IMR-90 (cell line): ENCODE results near the gene SERF1A. TPM values are rescaled to one million over a fixed set of nuclear protein-coding genes. Genes with fewer than 3 reads are reported as not detected.
"Not testable (repeated sequence)": the region's sequence is repeated elsewhere in the genome, so short reads cannot be mapped to it uniquely, and the experiment has no call there.

Experiments used
- ATAC-seq: fragments of 200-7000 bp; cut with Tn5 transposase; 2 replicates; pipeline ENCODE4 v1.9.1; 2020; ENCODE audit warnings: low read depth, mild to moderate bottlenecking, moderate library complexity
- BruUV-seq: library from RNA; stranded (reverse); fragments of 400-500 nt; replicated peaks from 2 replicates; lab custom pipeline; 2021; lab: Mats Ljungman, UMichigan
- CTCF ChIA-PET: fragments of 300-600 bp; formaldehyde crosslinking; extraction: SDS; loops from one replicate; lab custom pipeline; 2021; ENCODE audit warnings: antibody characterized with exemption; lab: Yijun Ruan, JAX
- POLR2A ChIA-PET: fragments of 300-600 bp; sonication (Branson Sonifier 250); formaldehyde crosslinking; loops from one replicate; lab custom pipeline; 2022; ENCODE audit warnings: antibody characterized with exemption; ENCODE audit not compliant: unreplicated experiment; lab: Charles Lee
- DNase-seq: peaks from one replicate; pipeline ENCODE4 v3.0.0; 2013
- H2AFZ ChIP-seq: replicated peaks from 2 replicates; pipeline ENCODE3; 2013; ENCODE audit warnings: low read length, mild to moderate bottlenecking; ENCODE audit not compliant: poor library complexity
- H2AK5ac ChIP-seq: 2 replicates; pipeline ENCODE4 v1.6.1; 2013; ENCODE audit warnings: low read depth, low read length, inconsistent platforms
- H2AK9ac ChIP-seq: replicated peaks from 2 replicates; pipeline ENCODE3; 2013; ENCODE audit warnings: mild to moderate bottlenecking, low read depth, low read length, moderate library complexity; ENCODE audit not compliant: poor library complexity
- H2BK120ac ChIP-seq: 2 replicates; pipeline ENCODE4 v1.6.1; 2013; ENCODE audit warnings: low read depth, low read length, inconsistent platforms
- H2BK15ac ChIP-seq: 3 replicates; pipeline ENCODE4 v1.6.1; 2013; ENCODE audit warnings: low read depth, low read length, inconsistent platforms
- H2BK20ac ChIP-seq: 2 replicates; pipeline ENCODE4 v1.6.1; 2013; ENCODE audit warnings: low read depth, mild to moderate bottlenecking, inconsistent platforms, low read length, moderate library complexity
- H2BK5ac ChIP-seq: 2 replicates; pipeline ENCODE4 v1.6.1; 2013; ENCODE audit warnings: mild to moderate bottlenecking, low read depth, low read length, inconsistent platforms; ENCODE audit not compliant: poor library complexity, severe bottlenecking
- H3K14ac ChIP-seq: replicated peaks from 2 replicates; pipeline ENCODE4 v1.6.1; 2013; ENCODE audit warnings: low read depth, low read length, inconsistent platforms
- H3K18ac ChIP-seq: 2 replicates; pipeline ENCODE4 v1.6.1; 2013; ENCODE audit warnings: low read depth, low read length, control low read depth
- H3K23ac ChIP-seq: 2 replicates; pipeline ENCODE4 v1.6.1; 2013; ENCODE audit warnings: low read depth, low read length, inconsistent platforms
- H3K27ac ChIP-seq: 2 replicates; pipeline ENCODE4 v1.5.1; 2013; ENCODE audit warnings: mild to moderate bottlenecking, control low read depth, low read length; ENCODE audit not compliant: insufficient read depth
- H3K27me3 ChIP-seq: 2 replicates; pipeline ENCODE4 v1.6.1; 2013; ENCODE audit warnings: low read length; ENCODE audit not compliant: control insufficient read depth, insufficient read depth
- H3K36me3 ChIP-seq: 2 replicates; pipeline ENCODE4 v1.6.1; 2013; ENCODE audit warnings: low read length, mixed read lengths; ENCODE audit not compliant: control insufficient read depth, insufficient read depth
- H3K4ac ChIP-seq: 2 replicates; pipeline ENCODE4 v1.6.1; 2013; ENCODE audit warnings: low read depth, low read length, inconsistent platforms
- H3K4me1 ChIP-seq: 2 replicates; pipeline ENCODE4 v1.6.1; 2013; ENCODE audit warnings: low read length, mixed read lengths; ENCODE audit not compliant: control insufficient read depth, insufficient read depth
- H3K4me2 ChIP-seq: 2 replicates; pipeline ENCODE4 v1.6.1; 2013; ENCODE audit warnings: low read depth, mild to moderate bottlenecking, control low read depth, low read length, moderate library complexity
- H3K4me3 ChIP-seq: 2 replicates; pipeline ENCODE4 v1.5.1; 2013; ENCODE audit warnings: low read depth, mild to moderate bottlenecking, control low read depth, low read length, moderate library complexity; ENCODE audit not compliant: insufficient read depth
- H3K56ac ChIP-seq: 2 replicates; pipeline ENCODE4 v1.6.1; 2013; ENCODE audit warnings: low read length, inconsistent platforms; ENCODE audit not compliant: insufficient read depth; ENCODE audit errors: extremely low read depth
- H3K79me1 ChIP-seq, 2 experiments: 2 replicates each; pipeline ENCODE4 v1.6.1; 2013; ENCODE audit warnings: low read length in 2 of 2, inconsistent platforms in 1 of 2, low read depth in 1 of 2
- H3K9ac ChIP-seq: 2 replicates; pipeline ENCODE4 v1.6.1; 2013; ENCODE audit warnings: low read depth, low read length, control low read depth
- H3K9me1 ChIP-seq: 2 replicates; pipeline ENCODE4 v1.6.1; 2013; ENCODE audit warnings: low read length, inconsistent platforms; ENCODE audit not compliant: insufficient read depth
- H3K9me3 ChIP-seq: 2 replicates; pipeline ENCODE4 v1.6.1; 2013; ENCODE audit warnings: low read length; ENCODE audit not compliant: control insufficient read depth, insufficient read depth
- H4K20me1 ChIP-seq: 2 replicates; pipeline ENCODE4 v1.6.1; 2013; ENCODE audit warnings: low read length, inconsistent platforms; ENCODE audit not compliant: insufficient read depth
- H4K5ac ChIP-seq: 2 replicates; pipeline ENCODE4 v1.6.1; 2013; ENCODE audit warnings: mild to moderate bottlenecking, low read depth, low read length, control low read depth
- H4K8ac ChIP-seq, 2 experiments: 2 replicates each; pipeline ENCODE4 v1.6.1; 2013; ENCODE audit warnings: low read depth in 2 of 2, low read length in 2 of 2, control low read depth in 1 of 2, inconsistent platforms in 1 of 2
- H4K91ac ChIP-seq: 2 replicates; pipeline ENCODE4 v1.6.1; 2013; ENCODE audit warnings: low read depth, low read length, inconsistent platforms; ENCODE audit not compliant: insufficient read depth
- WGBS, 2 experiments: methylation state at CpG; one replicate each; pipeline versions ENCODE4 v1.1.5 to v1.1.7; 2013; ENCODE audit warnings: missing lambda C conversion rate in 2 of 2; ENCODE audit not compliant: insufficient read length in 1 of 2; ENCODE audit errors: extremely low coverage in 2 of 2; 5-methylcytosine and 5-hydroxymethylcytosine counted together
- dilution Hi-C: fragments of 300-500 bp; cut with HindIII; formaldehyde crosslinking; loops from one replicate; pipeline ENCODE4 v1.14.3; 2018; ENCODE audit warnings: low sequenced_read_pairs; ENCODE audit not compliant: unreplicated experiment
- in situ Hi-C: fragments of 300-500 bp; cut with MboI; formaldehyde crosslinking; loops from 3 replicates; pipeline ENCODE4 v1.14.3; 2019; ENCODE audit warnings: low sequenced_read_pairs, inconsistent platforms, mixed read lengths
- intact Hi-C: fragments of 100-400 bp; cut with micrococcal nuclease; formaldehyde crosslinking; loops from 2 replicates; pipeline ENCODE4 v1.10.0; 2022
- polyA plus RNA-seq, 3 experiments: library from polyadenylated mRNA; depleted of rRNA; stranded (reverse); fragments of >200 nt; gene quantifications; 2 replicates each; pipeline ENCODE4 v1.2.3, GENCODE V29; 2012; ENCODE audit warnings: low replicate concordance in 1 of 3
- total RNA-seq: library from RNA; depleted of rRNA; stranded (reverse); fragments of >200 nt; gene quantifications from 2 replicates; pipeline ENCODE4 v1.2.3, GENCODE V29; 2012

Gene SERF1A
- total and polyA plus RNA-seq, 2 of the 4 experiments (the other 2 are of a cell fraction) = 2.2 to 3.7 TPM

DNA sequence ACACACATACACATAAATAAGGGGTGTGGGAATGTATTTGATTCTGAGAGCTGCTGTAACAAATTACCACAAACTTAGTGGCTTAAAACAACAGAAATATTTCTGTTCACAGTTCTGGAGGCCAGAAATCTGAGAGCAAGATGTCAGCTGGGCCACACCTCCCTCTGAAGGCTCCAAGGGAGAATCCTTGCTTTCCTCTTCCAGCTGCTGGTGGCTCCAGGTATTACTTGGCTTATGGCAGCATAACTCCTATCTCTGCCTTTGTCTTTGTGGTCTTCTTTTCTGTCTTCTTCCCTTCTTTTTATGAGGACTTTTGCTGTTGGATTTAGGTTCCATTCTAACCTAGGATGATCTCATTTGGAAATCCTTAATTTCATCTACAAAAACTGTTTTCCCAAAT is 16.4 kb downstream of the SERF1A start:
- DNase-seq, H4K5ac ChIP-seq, H3K9me1 ChIP-seq, H2AK9ac ChIP-seq, H4K91ac ChIP-seq, CTCF ChIA-PET, H3K27me3 ChIP-seq, H2BK20ac ChIP-seq, H3K4ac ChIP-seq, H4K8ac ChIP-seq, BruUV-seq, H3K9me3 ChIP-seq, in situ Hi-C loops, dilution Hi-C loops, H3K79me1 ChIP-seq, H3K23ac ChIP-seq, POLR2A ChIA-PET, H3K4me3 ChIP-seq, H2AFZ ChIP-seq, H2AK5ac ChIP-seq, H3K18ac ChIP-seq, H3K4me1 ChIP-seq, H3K4me2 ChIP-seq, H2BK5ac ChIP-seq, intact Hi-C loops, ATAC-seq, H4K20me1 ChIP-seq, H2BK120ac ChIP-seq, H3K27ac ChIP-seq, H3K56ac ChIP-seq, H3K14ac ChIP-seq, H2BK15ac ChIP-seq, H3K9ac ChIP-seq, H3K36me3 ChIP-seq: not testable (repeated sequence)

DNA sequence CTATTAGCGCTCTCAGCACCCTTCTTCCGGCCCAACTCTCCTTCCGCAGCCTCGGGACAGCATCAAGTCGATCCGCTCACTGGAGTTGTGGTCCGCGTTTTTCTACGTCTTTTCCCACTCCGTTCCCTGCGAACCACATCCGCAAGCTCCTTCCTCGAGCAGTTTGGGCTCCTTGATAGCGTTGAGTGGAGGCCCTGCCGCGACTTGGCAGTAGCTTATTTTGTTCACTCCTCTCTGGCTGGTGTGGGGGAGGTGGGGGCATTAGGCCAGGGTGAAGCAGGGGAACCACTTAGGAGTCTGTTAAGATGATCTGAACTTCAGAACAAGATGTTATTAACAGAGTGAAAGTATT is 24.7 kb downstream of the SERF1A start:
- POLR2A ChIA-PET, intact Hi-C loops, H3K23ac ChIP-seq, dilution Hi-C loops, H3K27ac ChIP-seq, H3K14ac ChIP-seq, H2AK9ac ChIP-seq, H2AFZ ChIP-seq, H3K9me3 ChIP-seq, H2AK5ac ChIP-seq, BruUV-seq, H4K8ac ChIP-seq, H3K18ac ChIP-seq, H2BK15ac ChIP-seq, H4K91ac ChIP-seq, H3K9ac ChIP-seq, H3K27me3 ChIP-seq, DNase-seq, H3K4me3 ChIP-seq, H2BK20ac ChIP-seq, H4K5ac ChIP-seq, H2BK120ac ChIP-seq, H4K20me1 ChIP-seq, in situ Hi-C loops, H2BK5ac ChIP-seq, H3K9me1 ChIP-seq, CTCF ChIA-PET, H3K4ac ChIP-seq, H3K56ac ChIP-seq, H3K4me2 ChIP-seq, H3K79me1 ChIP-seq, H3K36me3 ChIP-seq, H3K4me1 ChIP-seq: not testable (repeated sequence)
- peak; percentile 66 for ATAC-seq
- no CpG with 5 or more reads among the region's 16 CpGs for WGBS, 2 experiments
